Neural progenitor cell (in vitro differentiated cells): ENCODE data around the gene UROS. TPM values are rescaled to one million over a fixed set of nuclear protein-coding genes. Genes with fewer than 3 reads are reported as not detected.

Experiments used
- DNase-seq: peaks from one replicate; pipeline ENCODE4 v3.0.0-alpha.2; 2016; ENCODE audit warnings: low spot score
- H2AFZ ChIP-seq: fragments of 200-600 bp; sonication (generic); replicated peaks from 2 replicates; pipeline ENCODE4 v1.6.1; 2016; ENCODE audit warnings: antibody characterized with exemption
- H3F3A ChIP-seq: fragments of 200-600 bp; sonication (generic); 2 replicates; pipeline ENCODE4 v1.6.1; 2016; ENCODE audit warnings: antibody characterized with exemption, low read depth
- H3K27ac ChIP-seq: fragments of 200-600 bp; sonication (generic); 2 replicates; pipeline ENCODE4 v1.5.1; 2016; ENCODE audit warnings: mild to moderate bottlenecking
- H3K27me3 ChIP-seq: fragments of 200-600 bp; sonication (generic); 2 replicates; pipeline ENCODE4 v1.6.1; 2016; ENCODE audit warnings: mild to moderate bottlenecking, moderate library complexity
- H3K36me3 ChIP-seq: fragments of 200-600 bp; sonication (generic); 2 replicates; pipeline ENCODE4 v1.5.1; 2016
- H3K4me1 ChIP-seq: fragments of 200-600 bp; sonication (generic); 2 replicates; pipeline ENCODE4 v1.6.1; 2016; ENCODE audit warnings: mixed run types
- H3K4me2 ChIP-seq: fragments of 200-600 bp; sonication (generic); 2 replicates; pipeline ENCODE4 v1.6.1; 2016
- H3K4me3 ChIP-seq: fragments of 200-600 bp; sonication (generic); 2 replicates; pipeline ENCODE4 v1.5.1; 2016
- H3K79me2 ChIP-seq: fragments of 200-600 bp; sonication (generic); 2 replicates; pipeline ENCODE4 v1.6.1; 2016; ENCODE audit warnings: low read depth
- H3K9ac ChIP-seq: fragments of 200-600 bp; sonication (generic); 2 replicates; pipeline ENCODE4 v1.6.1; 2016
- H3K9me3 ChIP-seq: fragments of 200-600 bp; sonication (generic); 2 replicates; pipeline ENCODE4 v1.5.1; 2016; ENCODE audit warnings: low read depth
- H4K20me1 ChIP-seq: fragments of 200-600 bp; sonication (generic); 2 replicates; pipeline ENCODE4 v1.6.1; 2016; ENCODE audit warnings: low read depth
- H3K27ac Mint-ChIP-seq: 3 replicates; pipeline ENCODE4 v1.8.0; 2021; ENCODE audit warnings: mixed read lengths
- H3K27me3 Mint-ChIP-seq: 2 replicates; pipeline ENCODE4 v1.8.0; 2022; ENCODE audit warnings: low read depth, mild to moderate bottlenecking, inconsistent platforms, moderate library complexity, mixed read lengths; ENCODE audit not compliant: insufficient read depth
- H3K36me3 Mint-ChIP-seq: 3 replicates; pipeline ENCODE4 v1.8.0; 2021; ENCODE audit warnings: mixed read lengths
- H3K4me1 Mint-ChIP-seq: 3 replicates; pipeline ENCODE4 v1.8.0; 2021; ENCODE audit warnings: mixed read lengths
- H3K4me3 Mint-ChIP-seq: 3 replicates; pipeline ENCODE4 v1.8.0; 2021; ENCODE audit warnings: mild to moderate bottlenecking, moderate library complexity, mixed read lengths
- H3K9me3 Mint-ChIP-seq: 3 replicates; pipeline ENCODE4 v1.8.0; 2020; ENCODE audit warnings: mixed read lengths
- EZH2 ChIP-seq: fragments of 200-600 bp; sonication (generic); IDR thresholded peaks from 2 replicates; pipeline ENCODE4 v1.6.1; 2017; ENCODE audit warnings: antibody characterized with exemption, mild to moderate bottlenecking, moderate library complexity
- EZH2phosphoT487 ChIP-seq: fragments of 200-600 bp; sonication (generic); IDR thresholded peaks from 2 replicates; pipeline ENCODE4 v1.6.1; 2017; ENCODE audit warnings: antibody characterized with exemption
- total RNA-seq: library from RNA; depleted of rRNA; stranded (reverse); fragments of >200 nt; gene quantifications from 2 replicates; pipeline ENCODE4 v1.2.3, GENCODE V29; 2015; ENCODE audit warnings: low replicate concordance
- TF ChIP-seq, protein P1 (sequence below): fragments of 200-600 bp; sonication (generic); IDR thresholded peaks from 2 replicates; pipeline ENCODE4 v1.5.1; 2017; ENCODE audit warnings: antibody characterized with exemption, mild to moderate bottlenecking

The UROS gene
- total RNA-seq, 1 donor from 2014 or later, result 82.2 TPM

DNA sequence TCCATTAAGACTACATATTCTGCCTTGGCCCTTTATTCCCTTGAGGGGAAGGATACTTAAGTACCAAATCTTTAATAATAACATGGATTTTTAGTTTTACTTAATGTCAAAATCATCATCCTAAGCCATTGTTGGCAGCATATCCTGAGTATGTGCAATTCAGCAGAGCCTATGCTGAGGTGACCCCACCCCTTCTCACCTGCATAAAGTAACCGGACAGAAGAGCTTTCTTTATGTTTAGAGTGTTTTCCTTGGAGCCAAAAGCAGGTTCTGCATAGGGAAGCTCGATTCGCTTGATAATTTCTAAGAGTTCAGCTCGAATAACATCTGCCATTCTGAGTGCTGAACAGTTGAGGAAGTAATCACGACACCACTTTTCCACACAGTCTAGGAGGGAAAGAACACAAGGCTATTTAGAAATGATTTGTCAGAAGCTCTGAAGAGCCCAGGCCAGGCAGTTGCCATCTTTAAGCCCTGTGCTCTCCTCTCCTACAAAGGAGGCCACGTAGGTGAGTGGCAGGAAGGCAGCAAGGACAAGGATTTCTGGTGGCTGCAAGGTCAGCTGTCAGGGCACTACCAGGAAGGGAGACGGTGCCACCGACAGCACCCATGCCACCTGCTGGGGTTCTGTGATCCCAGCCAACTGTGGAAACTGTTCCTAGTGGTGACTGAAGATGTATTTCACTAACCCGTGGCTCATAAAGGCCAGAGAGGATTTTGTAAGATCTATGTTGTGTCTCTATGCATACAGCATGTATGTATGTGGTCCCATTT lies 15.9 kb upstream of the UROS start:
- Mint-ChIP-seq H3K36me3 (peaks cover 29% of the 10 kb centered on the region), H3K4me1 (no peaks in the 10 kb centered on the region), H3K9me3 (no peaks in the 10 kb centered on the region), H3K27me3 (no peaks in the 10 kb centered on the region), H3K27ac (peak overlapping the region; percentile 25), H3K4me3 (no peak overlapping the region)
- Histone ChIP-seq H3K27ac (no peak overlapping the region), H3K9me3 (no peaks in the 10 kb centered on the region), H3K4me3 (no peak overlapping the region), H3K79me2 (no peaks in the 10 kb centered on the region), H3K4me1 (no peaks in the 10 kb centered on the region), H4K20me1 (no peaks in the 10 kb centered on the region), H3K4me2 (no peak overlapping the region), H3F3A (no peaks in the 10 kb centered on the region), H3K9ac (no peak overlapping the region), H3K36me3 (peaks cover 6% of the 10 kb centered on the region), H2AFZ (no peak overlapping the region), H3K27me3 (no peaks in the 10 kb centered on the region)
- DNase-seq, result no peak
- TF ChIP-seq EZH2 (no peak), EZH2phosphoT487 (no peak)
- TF ChIP-seq, protein P1, sequence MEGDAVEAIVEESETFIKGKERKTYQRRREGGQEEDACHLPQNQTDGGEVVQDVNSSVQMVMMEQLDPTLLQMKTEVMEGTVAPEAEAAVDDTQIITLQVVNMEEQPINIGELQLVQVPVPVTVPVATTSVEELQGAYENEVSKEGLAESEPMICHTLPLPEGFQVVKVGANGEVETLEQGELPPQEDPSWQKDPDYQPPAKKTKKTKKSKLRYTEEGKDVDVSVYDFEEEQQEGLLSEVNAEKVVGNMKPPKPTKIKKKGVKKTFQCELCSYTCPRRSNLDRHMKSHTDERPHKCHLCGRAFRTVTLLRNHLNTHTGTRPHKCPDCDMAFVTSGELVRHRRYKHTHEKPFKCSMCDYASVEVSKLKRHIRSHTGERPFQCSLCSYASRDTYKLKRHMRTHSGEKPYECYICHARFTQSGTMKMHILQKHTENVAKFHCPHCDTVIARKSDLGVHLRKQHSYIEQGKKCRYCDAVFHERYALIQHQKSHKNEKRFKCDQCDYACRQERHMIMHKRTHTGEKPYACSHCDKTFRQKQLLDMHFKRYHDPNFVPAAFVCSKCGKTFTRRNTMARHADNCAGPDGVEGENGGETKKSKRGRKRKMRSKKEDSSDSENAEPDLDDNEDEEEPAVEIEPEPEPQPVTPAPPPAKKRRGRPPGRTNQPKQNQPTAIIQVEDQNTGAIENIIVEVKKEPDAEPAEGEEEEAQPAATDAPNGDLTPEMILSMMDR, result no peak

DNA sequence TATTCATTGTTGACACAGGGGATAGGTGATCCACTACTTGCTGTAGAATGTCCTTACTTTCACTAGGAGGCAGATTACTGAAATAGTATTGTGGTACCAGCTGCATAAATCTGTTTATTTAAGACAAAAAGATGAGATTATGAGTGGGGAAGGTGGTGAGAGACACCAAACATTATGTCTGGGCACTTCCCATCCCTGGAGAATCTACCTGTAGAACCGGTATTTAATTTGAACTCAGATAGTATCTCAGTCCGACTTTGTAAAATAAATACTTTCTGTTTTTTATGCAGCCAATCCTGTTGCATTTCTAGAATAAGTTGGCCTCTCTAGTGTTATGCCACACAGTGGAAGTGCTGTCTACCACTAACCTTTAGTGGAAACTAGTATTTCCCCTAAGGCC lies 13.7 kb upstream of the UROS start:
- Mint-ChIP-seq H3K4me1 (no peaks in the 10 kb centered on the region), H3K27ac (no peak overlapping the region), H3K4me3 (no peak overlapping the region), H3K27me3 (peaks cover 3% of the 10 kb centered on the region), H3K36me3 (peaks cover 33% of the 10 kb centered on the region), H3K9me3 (no peaks in the 10 kb centered on the region)
- Histone ChIP-seq H3K36me3 (peaks cover 17% of the 10 kb centered on the region), H3K9me3 (no peaks in the 10 kb centered on the region), H2AFZ (no peak overlapping the region), H3F3A (no peaks in the 10 kb centered on the region), H3K9ac (no peak overlapping the region), H3K4me3 (no peak overlapping the region), H3K79me2 (no peaks in the 10 kb centered on the region), H3K4me1 (no peaks in the 10 kb centered on the region), H3K4me2 (no peak overlapping the region), H3K27ac (no peak overlapping the region), H3K27me3 (no peaks in the 10 kb centered on the region), H4K20me1 (no peaks in the 10 kb centered on the region)
- no peak for DNase-seq
- no peak for TF ChIP-seq EZH2phosphoT487
- TF ChIP-seq EZH2, result no peak
- TF ChIP-seq, protein P1, result no peak

DNA sequence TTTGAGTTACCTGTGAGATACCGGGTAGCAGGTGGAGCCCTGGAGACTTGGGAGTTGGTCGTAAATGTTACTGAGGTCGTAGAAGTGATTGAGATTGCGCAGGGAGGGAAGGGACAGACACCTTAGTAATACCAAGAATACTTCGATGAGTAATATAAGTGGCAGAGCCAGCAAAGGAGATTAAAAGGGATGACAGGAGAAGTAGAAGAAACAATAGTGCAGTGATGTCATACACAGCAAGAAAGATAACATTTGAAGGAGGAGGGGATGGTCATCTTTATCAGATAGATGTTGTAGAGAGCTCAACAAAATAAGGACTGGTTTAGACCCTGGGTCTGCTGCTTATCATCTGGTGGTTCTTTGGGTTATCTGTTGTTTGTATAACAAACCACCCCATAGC lies 5.3 kb upstream of the UROS start:
- no peak for TF ChIP-seq EZH2
- no peak for TF ChIP-seq EZH2phosphoT487
- TF ChIP-seq, protein P1, result no peak
- peaks cover 3% of the 10 kb centered on the region for H3K4me1 Mint-ChIP-seq
- Histone ChIP-seq H3K36me3 (peaks cover 33% of the 10 kb centered on the region), H3K27me3 (no peaks in the 10 kb centered on the region), H3K9me3 (no peaks in the 10 kb centered on the region), H2AFZ (no peak overlapping the region), H4K20me1 (peaks cover 24% of the 10 kb centered on the region), H3K4me2 (no peak overlapping the region), H3F3A (no peaks in the 10 kb centered on the region), H3K9ac (no peak overlapping the region), H3K4me3 (no peak overlapping the region), H3K27ac (no peak overlapping the region), H3K79me2 (peaks cover 36% of the 10 kb centered on the region), H3K4me1 (peaks cover 8% of the 10 kb centered on the region)
- no peak overlapping the region for H3K27ac Mint-ChIP-seq
- no peak overlapping the region for H3K4me3 Mint-ChIP-seq
- peaks cover 3% of the 10 kb centered on the region for H3K27me3 Mint-ChIP-seq
- DNase-seq, result no peak
- peaks cover 17% of the 10 kb centered on the region for H3K36me3 Mint-ChIP-seq
- no peaks in the 10 kb centered on the region for H3K9me3 Mint-ChIP-seq
